ENCODE measurements around the gene KLF12. TPM values are rescaled to one million over a fixed set of nuclear protein-coding genes. Genes with fewer than 3 reads are reported as not detected.

KLF12 gene
- total RNA-seq, 1 donor from 2014 or later = 30.7 TPM

DNA sequence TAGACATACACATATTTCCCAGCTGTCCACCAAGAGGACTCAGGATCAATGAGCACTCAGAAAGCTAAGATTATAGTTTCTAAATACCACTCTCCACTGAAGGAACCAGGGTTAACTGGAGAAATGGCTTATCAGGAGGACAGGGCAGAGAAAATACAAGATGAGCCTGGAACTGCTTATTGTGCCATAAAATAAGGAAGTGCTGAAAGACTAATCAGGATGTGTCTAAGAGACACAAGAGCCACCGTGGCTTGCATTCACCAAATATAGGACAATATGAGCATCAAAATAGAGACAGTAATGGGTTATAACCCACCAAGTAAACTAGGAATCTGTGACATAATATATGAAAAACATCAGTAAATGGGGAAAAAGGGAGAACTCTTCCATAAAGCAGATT lies 32.8 kb downstream of the KLF12 start:
- TF ChIP-seq, protein P1, sequence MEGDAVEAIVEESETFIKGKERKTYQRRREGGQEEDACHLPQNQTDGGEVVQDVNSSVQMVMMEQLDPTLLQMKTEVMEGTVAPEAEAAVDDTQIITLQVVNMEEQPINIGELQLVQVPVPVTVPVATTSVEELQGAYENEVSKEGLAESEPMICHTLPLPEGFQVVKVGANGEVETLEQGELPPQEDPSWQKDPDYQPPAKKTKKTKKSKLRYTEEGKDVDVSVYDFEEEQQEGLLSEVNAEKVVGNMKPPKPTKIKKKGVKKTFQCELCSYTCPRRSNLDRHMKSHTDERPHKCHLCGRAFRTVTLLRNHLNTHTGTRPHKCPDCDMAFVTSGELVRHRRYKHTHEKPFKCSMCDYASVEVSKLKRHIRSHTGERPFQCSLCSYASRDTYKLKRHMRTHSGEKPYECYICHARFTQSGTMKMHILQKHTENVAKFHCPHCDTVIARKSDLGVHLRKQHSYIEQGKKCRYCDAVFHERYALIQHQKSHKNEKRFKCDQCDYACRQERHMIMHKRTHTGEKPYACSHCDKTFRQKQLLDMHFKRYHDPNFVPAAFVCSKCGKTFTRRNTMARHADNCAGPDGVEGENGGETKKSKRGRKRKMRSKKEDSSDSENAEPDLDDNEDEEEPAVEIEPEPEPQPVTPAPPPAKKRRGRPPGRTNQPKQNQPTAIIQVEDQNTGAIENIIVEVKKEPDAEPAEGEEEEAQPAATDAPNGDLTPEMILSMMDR (IDR thresholded peaks at IDR 0.05) = no peak
- H3K27ac Mint-ChIP-seq (ENCODE audit: unreplicated experiment) = no peak overlapping the region
- peaks cover 10% of the 10 kb centered on the region for H3K9me3 Mint-ChIP-seq (ENCODE audit: unreplicated experiment)
- H3K27me3 Mint-ChIP-seq (ENCODE audit: unreplicated experiment) = no peaks in the 10 kb centered on the region
- DNase-seq (ENCODE audit: extremely low spot score, unreplicated experiment) = no peak
- H3K36me3 Mint-ChIP-seq (ENCODE audit: unreplicated experiment) = peaks cover 7% of the 10 kb centered on the region
- no peak overlapping the region for H3K4me3 Mint-ChIP-seq (ENCODE audit: unreplicated experiment)
- peaks cover 23% of the 10 kb centered on the region for H3K4me1 Mint-ChIP-seq (ENCODE audit: unreplicated experiment)

DNA sequence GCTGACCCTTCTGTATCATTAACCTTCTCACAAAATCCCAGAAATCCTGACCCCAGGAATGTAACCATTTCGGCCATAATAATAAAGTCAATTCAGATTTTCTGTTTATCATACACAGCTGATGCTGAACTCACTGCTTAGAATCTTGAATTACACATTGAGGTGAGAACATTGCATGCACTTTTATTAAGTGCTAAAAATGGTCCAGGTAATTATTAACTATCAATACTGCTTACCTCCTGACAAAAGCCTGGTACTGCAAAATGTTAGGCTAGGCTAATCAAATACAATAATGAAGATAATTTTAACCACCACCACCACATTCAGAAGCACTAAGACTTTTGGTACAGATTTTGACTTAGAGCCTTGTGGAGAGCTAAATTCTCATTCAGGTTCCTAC lies 36.1 kb downstream of the KLF12 start:
- H3K4me3 Mint-ChIP-seq (ENCODE audit: unreplicated experiment) = no peak overlapping the region
- peaks cover 7% of the 10 kb centered on the region for H3K36me3 Mint-ChIP-seq (ENCODE audit: unreplicated experiment)
- TF ChIP-seq, protein P1 (IDR thresholded peaks at IDR 0.05) = no peak
- peaks cover 10% of the 10 kb centered on the region for H3K9me3 Mint-ChIP-seq (ENCODE audit: unreplicated experiment)
- H3K27ac Mint-ChIP-seq (ENCODE audit: unreplicated experiment) = no peak overlapping the region
- H3K27me3 Mint-ChIP-seq (ENCODE audit: unreplicated experiment) = no peaks in the 10 kb centered on the region
- no peak for DNase-seq (ENCODE audit: extremely low spot score, unreplicated experiment)
- H3K4me1 Mint-ChIP-seq (ENCODE audit: unreplicated experiment) = peaks cover 10% of the 10 kb centered on the region

DNA sequence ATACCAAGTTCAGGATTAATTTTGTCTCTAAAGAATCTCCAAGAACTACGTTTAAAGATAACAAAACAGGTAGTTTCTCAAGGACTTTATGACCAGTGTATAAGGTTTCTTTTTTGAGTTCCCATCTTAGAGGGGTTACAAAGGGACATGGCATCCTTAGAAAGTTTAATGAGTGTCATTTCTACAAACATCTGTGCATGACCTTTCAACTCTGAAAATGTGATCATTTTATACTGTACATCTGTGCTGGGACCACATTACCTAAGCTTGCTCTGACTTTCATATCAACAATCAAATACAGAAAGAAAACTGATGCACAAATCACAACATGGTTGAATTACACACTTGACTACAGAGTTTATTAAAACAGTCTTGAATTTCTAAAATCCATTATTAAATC lies 37.1 kb downstream of the KLF12 start:
- no peaks in the 10 kb centered on the region for H3K27me3 Mint-ChIP-seq (ENCODE audit: unreplicated experiment)
- no peak for DNase-seq (ENCODE audit: extremely low spot score, unreplicated experiment)
- peaks cover 10% of the 10 kb centered on the region for H3K9me3 Mint-ChIP-seq (ENCODE audit: unreplicated experiment)
- TF ChIP-seq, protein P1 (IDR thresholded peaks at IDR 0.05) = no peak
- H3K4me3 Mint-ChIP-seq (ENCODE audit: unreplicated experiment) = no peak overlapping the region
- H3K36me3 Mint-ChIP-seq (ENCODE audit: unreplicated experiment) = peaks cover 7% of the 10 kb centered on the region
- H3K27ac Mint-ChIP-seq (ENCODE audit: unreplicated experiment) = no peak overlapping the region
- peaks cover 12% of the 10 kb centered on the region for H3K4me1 Mint-ChIP-seq (ENCODE audit: unreplicated experiment)

DNA sequence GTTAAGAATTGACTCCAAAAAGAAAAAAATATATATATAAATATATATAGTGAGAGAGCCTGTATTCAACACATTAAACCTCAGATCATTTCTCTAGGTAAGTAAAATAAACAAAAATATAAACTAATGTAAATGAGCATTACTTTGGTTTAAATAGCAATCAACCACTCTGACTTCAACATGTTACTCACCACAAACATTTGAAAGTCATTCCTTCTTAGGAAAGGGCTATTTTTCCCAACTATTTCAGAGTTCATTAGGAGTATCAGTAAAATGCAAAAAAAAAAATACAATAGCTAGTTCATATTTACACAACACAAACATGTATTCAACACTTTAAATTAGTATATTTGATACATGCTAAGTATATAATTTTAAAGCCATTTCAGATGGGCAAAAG lies 40.5 kb downstream of the KLF12 start:
- DNase-seq (ENCODE audit: extremely low spot score, unreplicated experiment) = no peak
- Mint-ChIP-seq H3K4me1 (ENCODE audit: unreplicated experiment) (peaks cover 14% of the 10 kb centered on the region), H3K4me3 (ENCODE audit: unreplicated experiment) (no peak overlapping the region), H3K27ac (ENCODE audit: unreplicated experiment) (no peak overlapping the region), H3K9me3 (ENCODE audit: unreplicated experiment) (peaks cover 3% of the 10 kb centered on the region), H3K27me3 (ENCODE audit: unreplicated experiment) (no peaks in the 10 kb centered on the region), H3K36me3 (ENCODE audit: unreplicated experiment) (no peaks in the 10 kb centered on the region)
- TF ChIP-seq, protein P1 (IDR thresholded peaks at IDR 0.05) = no peak

DNA sequence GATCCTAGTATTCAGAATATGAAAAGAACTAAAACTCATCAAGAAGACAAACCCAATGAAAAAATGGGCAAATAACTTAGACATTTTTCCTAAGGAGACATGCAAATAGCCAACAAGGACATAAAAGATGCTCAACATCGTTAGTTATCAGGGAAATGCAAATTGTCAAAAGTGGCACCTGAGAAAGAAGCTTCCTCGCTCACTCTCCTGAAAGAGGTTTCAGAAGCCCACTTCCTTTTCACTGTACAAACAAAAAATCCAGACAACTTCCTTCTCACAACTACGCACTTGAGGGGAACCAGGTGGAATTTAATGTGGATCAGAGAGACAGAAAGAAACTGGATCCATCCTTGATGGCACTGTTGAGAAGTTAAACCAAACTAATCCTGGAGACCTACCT lies 41.5 kb downstream of the KLF12 start:
- H3K36me3 Mint-ChIP-seq (ENCODE audit: unreplicated experiment) = no peaks in the 10 kb centered on the region
- H3K27ac Mint-ChIP-seq (ENCODE audit: unreplicated experiment) = no peak overlapping the region
- TF ChIP-seq, protein P1 (IDR thresholded peaks at IDR 0.05) = no peak
- peaks cover 16% of the 10 kb centered on the region for H3K4me1 Mint-ChIP-seq (ENCODE audit: unreplicated experiment)
- H3K4me3 Mint-ChIP-seq (ENCODE audit: unreplicated experiment) = no peak overlapping the region
- H3K27me3 Mint-ChIP-seq (ENCODE audit: unreplicated experiment) = no peaks in the 10 kb centered on the region
- H3K9me3 Mint-ChIP-seq (ENCODE audit: unreplicated experiment) = peaks cover 3% of the 10 kb centered on the region
- no peak for DNase-seq (ENCODE audit: extremely low spot score, unreplicated experiment)
